GM06990 (cell line): ENCODE data around the gene ANK3.

Experiments
- DNase-seq: peaks from one replicate; pipeline ENCODE4 v3.0.0-alpha.2; 2011; ENCODE audit not compliant: insufficient read length; ENCODE audit errors: extremely low read depth
- H3K27me3 ChIP-seq: replicated peaks from 2 replicates; pipeline ENCODE4 v1.6.0; 2011; ENCODE audit warnings: low read length; ENCODE audit not compliant: control insufficient read depth, insufficient read depth
- H3K36me3 ChIP-seq: 2 replicates; pipeline ENCODE4 v1.5.1; 2011; ENCODE audit warnings: low read length; ENCODE audit not compliant: control insufficient read depth, insufficient read depth
- H3K4me3 ChIP-seq: replicated peaks from 2 replicates; pipeline ENCODE4 v1.5.1; 2011; ENCODE audit warnings: low read depth, mild to moderate bottlenecking, control low read depth, low read length
- CTCF ChIP-seq: IDR thresholded peaks from 2 replicates; pipeline ENCODE4 v1.5.1; 2011; ENCODE audit warnings: low read length, control low read depth, mild to moderate bottlenecking, inconsistent platforms; ENCODE audit not compliant: insufficient read depth, poor library complexity, severe bottlenecking

The ANK3 gene

GRCh38 chr10:60130130-60130579 is 259.5 kb downstream of the ANK3 start:
- no peak for DNase-seq
- Histone ChIP-seq H3K36me3 (no peaks in the 10 kb centered on the region), H3K4me3 (no peak overlapping the region), H3K27me3 (no peaks in the 10 kb centered on the region)
- no peak for TF ChIP-seq CTCF

GRCh38 chr10:60125895-60126294 is 263.8 kb downstream of the ANK3 start:
- no peak for TF ChIP-seq CTCF
- Histone ChIP-seq H3K27me3 (no peaks in the 10 kb centered on the region), H3K36me3 (no peaks in the 10 kb centered on the region), H3K4me3 (no peak overlapping the region)
- DNase-seq, result no peak

- TF ChIP-seq CTCF, result no peak
- H3K36me3 ChIP-seq, result no peaks in the 10 kb centered on the region
- no peak overlapping the region for H3K4me3 ChIP-seq
- DNase-seq, result no peak
- H3K27me3 ChIP-seq, result no peaks in the 10 kb centered on the region
Measured at GRCh38 chr10:60124536-60124935, 265.1 kb downstream of the ANK3 start.

- no peak for TF ChIP-seq CTCF
- no peaks in the 10 kb centered on the region for H3K36me3 ChIP-seq
- no peak for DNase-seq
- no peak overlapping the region for H3K4me3 ChIP-seq
- H3K27me3 ChIP-seq, result no peaks in the 10 kb centered on the region
Measured at GRCh38 chr10:60123668-60124067, 266.0 kb downstream of the ANK3 start.

GRCh38 chr10:60123172-60123571 is 266.5 kb downstream of the ANK3 start:
- no peak for DNase-seq
- no peaks in the 10 kb centered on the region for H3K36me3 ChIP-seq
- H3K27me3 ChIP-seq, result no peaks in the 10 kb centered on the region
- TF ChIP-seq CTCF, result no peak
- no peak overlapping the region for H3K4me3 ChIP-seq

GRCh38 chr10:60122190-60122589 is 267.5 kb downstream of the ANK3 start:
- DNase-seq, result no peak
- no peak for TF ChIP-seq CTCF
- Histone ChIP-seq H3K36me3 (no peaks in the 10 kb centered on the region), H3K4me3 (no peak overlapping the region), H3K27me3 (no peaks in the 10 kb centered on the region)
